HG03025 (cell line): ENCODE data around the gene ZFP3.
"Not testable (repeated sequence)": the region's sequence is repeated elsewhere in the genome, so short reads cannot be mapped to it uniquely, and the experiment has no call there.

Experiments
- ATAC-seq: cut with Tn5 transposase; IDR thresholded peaks from one replicate; pipeline ENCODE4 v1.9.1; 2021; ENCODE audit warnings: mild to moderate bottlenecking, moderate library complexity; ENCODE audit not compliant: unreplicated experiment, low FRiP score

ZFP3 gene

GRCh38 chr17:5078106-5079028 lies at the start of gene ZFP3:
Gene ZFP3 (plus strand): TSS chr17:5078467. CDS start chr17:5091505, 13,038 bp downstream.
- no peak for ATAC-seq

DNA sequence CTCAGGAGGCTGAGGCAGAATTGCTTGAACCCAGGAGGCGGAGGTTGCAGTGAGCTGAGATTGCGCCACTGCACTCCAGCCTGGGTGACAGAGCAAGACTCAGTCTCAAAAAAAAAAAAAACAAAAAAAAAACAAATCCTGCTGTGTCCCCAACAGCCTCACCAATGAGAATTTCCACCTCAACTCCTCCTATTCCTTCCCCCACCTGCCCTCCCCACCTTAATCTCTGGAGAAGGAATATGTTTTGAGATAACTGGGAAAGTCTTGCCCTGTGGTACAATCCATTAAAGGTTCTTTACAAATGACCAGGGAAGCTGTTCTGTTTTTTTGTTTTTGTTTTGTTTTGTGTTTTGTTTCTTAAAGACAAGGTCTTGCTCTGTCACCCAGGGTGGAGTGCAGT lies 48.1 kb upstream of the ZFP3 start:
- ATAC-seq = not testable (repeated sequence)

GRCh38 chr17:5031365-5032082 lies 46.7 kb upstream of the ZFP3 start:
- ATAC-seq = no peak

- ATAC-seq = no peak
Observed at GRCh38 chr17:5032865-5033264, 45.4 kb upstream of the ZFP3 start.

GRCh38 chr17:5033352-5034015 lies 44.8 kb upstream of the ZFP3 start:
- no peak for ATAC-seq

DNA sequence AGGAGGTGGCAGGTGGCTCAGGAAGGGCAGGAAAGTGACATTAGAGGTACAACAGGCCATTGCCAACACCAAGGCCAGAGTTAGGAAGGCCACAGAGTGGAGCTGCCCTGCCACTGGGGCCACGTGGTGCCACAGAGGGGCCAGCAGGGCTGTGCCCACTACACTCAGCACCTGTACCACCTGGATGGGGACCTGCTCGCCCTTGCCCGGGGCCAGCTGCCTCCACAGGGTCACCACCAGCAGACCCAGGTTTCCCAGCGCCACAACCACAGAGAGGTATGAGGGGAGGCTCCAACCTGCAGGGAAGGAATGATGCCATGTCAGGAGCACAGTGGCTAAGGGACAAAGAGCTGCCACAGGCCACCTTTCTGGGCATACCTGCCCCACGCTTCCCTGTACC lies 44.2 kb upstream of the ZFP3 start:
- ATAC-seq = no peak

GRCh38 chr17:5034651-5035050 lies 43.6 kb upstream of the ZFP3 start:
- no peak for ATAC-seq

- ATAC-seq = no peak
Observed at GRCh38 chr17:5035315-5035714, 43.0 kb upstream of the ZFP3 start, which contains the start of gene SLC52A1. Gene SLC52A1 (minus strand): TSS chr17:5035426. CDS start chr17:5034606, 820 bp downstream.

DNA sequence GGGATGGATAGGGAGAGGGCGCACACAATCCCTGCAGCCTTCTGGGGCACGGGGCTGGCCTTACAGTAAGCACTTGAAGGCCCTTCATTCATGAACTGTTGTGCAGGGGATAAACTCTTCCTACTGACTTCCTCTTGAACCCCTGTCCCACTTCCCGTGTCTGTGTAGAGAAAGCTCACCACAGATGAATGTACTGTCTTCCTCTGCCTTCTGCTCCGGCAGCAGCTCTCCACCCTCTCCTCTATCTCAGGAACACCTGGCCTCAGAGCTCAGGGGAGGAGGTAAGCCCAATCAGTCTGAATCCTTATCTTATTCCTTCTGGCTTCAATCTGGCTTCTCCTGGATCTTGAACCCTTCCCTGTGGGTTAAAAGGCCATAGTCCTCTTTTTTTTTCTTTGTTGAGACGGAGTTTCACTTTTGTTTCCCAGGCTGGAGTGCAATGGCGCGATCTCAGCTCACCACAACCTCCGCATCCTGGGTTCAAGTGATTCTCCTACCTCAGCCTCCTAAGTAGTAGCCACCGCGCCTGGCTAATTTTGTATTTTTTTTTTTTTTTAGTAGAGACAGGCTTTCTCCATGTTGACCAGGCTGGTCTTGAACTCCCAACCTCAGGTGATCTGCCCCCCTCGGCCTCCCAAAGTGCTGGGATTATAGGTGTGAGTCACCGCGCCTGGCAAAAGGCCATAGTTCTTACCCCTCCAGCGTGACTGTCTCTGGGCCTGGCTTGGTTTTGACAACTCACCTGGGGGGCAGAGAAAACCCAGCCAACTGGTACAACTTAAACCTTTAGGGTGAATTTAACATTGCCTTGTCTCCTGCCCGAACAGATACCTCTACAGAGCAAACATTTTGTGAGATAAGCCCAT lies 35.9 kb upstream of the ZFP3 start:
- ATAC-seq = no peak

- ATAC-seq = no peak
Observed at GRCh38 chr17:5043524-5043923, 34.7 kb upstream of the ZFP3 start.

- no peak for ATAC-seq
Observed at GRCh38 chr17:5044630-5045029, 33.6 kb upstream of the ZFP3 start.

DNA sequence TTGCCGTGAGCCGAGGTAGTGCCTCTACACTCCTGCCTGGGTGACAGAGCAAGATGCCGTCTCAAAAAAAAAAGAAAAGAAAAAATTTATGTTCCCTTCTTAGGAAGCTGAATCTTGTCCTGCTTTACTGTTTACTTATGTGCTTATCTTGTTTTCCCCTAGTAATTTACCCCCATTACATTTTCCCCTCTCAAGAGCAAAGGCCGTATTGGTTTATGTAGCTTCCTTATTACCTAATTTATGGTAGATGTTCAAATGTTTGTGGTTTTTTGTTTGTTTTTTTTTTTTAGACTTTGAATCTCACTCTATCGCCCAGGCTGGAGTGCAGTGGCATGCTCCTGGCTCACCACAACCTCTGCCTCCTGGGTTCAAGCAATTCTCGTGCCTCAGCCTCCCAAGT lies 32.8 kb upstream of the ZFP3 start:
- no peak for ATAC-seq

GRCh38 chr17:5047446-5047845 lies 30.8 kb upstream of the ZFP3 start:
- no peak for ATAC-seq

DNA sequence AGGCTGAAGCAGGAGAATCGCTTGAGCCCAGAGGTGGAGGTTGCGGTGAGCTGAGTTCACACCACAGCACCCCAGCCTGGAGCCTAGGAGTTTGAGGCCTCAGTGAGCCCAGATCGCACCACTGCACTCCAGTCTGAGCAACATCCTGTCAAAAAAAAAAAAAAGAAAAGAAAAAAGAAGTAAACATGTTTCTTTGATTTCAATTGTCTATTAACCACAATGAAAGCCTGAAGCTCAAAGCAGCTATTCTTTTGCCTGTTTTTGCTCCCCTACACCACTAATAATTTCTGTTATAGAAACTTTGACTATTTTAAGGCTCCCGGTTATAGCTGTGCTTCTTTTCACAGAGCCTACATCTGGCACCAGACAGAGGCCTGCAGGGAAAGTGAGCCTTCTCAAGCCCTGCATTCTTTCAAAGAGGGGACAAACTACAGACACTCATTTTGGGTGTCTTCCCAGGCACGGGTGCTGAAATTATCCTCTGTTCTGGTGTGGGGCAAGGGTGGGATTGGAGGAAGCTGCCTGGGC lies 28.9 kb upstream of the ZFP3 start:
- no peak for ATAC-seq

GRCh38 chr17:5050278-5050677 lies 28.0 kb upstream of the ZFP3 start:
- no peak for ATAC-seq

DNA sequence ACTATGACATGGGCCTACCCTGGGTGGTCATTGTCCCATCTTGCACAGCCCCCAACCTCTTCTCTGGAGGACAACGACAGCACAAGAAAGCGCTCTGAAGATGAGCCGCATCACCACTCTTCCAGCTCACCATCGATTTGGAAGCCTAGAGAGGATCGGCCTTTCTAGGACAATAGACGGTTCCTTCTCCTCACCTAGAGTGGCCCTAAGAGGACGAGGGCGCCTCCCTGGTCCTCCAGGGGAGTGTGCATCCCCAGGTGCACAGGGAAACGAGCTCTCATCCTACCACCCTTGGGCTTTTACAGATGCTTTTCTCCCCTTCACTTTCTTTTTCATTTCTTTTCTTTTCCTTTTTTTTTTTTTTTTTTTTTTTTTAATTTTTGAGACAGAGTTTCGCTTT lies 22.7 kb upstream of the ZFP3 start:
- no peak for ATAC-seq

DNA sequence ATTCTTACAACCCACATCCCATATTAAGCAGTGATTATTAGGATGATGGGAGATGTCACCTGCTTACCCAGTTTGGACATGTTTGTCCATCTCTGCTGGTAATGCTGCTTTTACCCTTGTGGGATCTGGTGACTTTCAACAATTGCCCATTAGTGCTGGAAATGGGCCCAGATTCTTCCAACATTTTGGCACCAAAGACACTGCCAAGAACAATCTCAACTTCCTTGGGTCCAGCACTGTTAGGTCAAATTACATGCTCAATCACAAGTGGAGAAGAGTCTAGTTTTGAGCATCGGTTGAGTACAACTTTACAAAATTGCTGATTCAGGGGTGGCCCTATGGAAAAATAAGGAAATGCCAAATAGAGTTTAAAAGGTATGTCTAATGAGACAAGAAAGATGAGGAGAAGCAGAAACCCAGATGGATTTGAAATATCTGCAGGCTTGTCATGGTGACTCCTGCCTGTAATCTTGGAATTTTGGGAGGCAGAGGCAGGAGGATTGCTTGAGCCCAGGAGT lies 13.0 kb upstream of the ZFP3 start:
- no peak for ATAC-seq

- no peak for ATAC-seq
Observed at GRCh38 chr17:5068236-5068635, 10.0 kb upstream of the ZFP3 start.

- no peak for ATAC-seq
Observed at GRCh38 chr17:5069724-5070123, 8.5 kb upstream of the ZFP3 start.

GRCh38 chr17:5075472-5075871 lies 2.8 kb upstream of the ZFP3 start:
- ATAC-seq = not testable (repeated sequence)
